CD4-positive, alpha-beta T cell treated with Interleukin-2 at 100 ng/mL for 4 hours (primary cell): ENCODE results near the gene CYB5RL.
"Not testable (repeated sequence)": the region's sequence is repeated elsewhere in the genome, so short reads cannot be mapped to it uniquely, and the experiment has no call there.

Source experiments
- DNase-seq: peaks from one replicate; pipeline ENCODE4 v3.0.0-alpha.2; 2020; ENCODE audit warnings: low spot score

Gene CYB5RL, protein sequence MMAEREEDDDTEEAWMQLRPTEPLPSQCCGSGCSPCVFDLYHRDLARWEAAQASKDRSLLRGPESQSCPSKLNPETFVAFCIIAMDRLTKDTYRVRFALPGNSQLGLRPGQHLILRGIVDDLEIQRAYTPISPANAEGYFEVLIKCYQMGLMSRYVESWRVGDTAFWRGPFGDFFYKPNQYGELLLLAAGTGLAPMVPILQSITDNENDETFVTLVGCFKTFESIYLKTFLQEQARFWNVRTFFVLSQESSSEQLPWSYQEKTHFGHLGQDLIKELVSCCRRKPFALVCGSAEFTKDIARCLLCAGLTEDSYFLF

DNA sequence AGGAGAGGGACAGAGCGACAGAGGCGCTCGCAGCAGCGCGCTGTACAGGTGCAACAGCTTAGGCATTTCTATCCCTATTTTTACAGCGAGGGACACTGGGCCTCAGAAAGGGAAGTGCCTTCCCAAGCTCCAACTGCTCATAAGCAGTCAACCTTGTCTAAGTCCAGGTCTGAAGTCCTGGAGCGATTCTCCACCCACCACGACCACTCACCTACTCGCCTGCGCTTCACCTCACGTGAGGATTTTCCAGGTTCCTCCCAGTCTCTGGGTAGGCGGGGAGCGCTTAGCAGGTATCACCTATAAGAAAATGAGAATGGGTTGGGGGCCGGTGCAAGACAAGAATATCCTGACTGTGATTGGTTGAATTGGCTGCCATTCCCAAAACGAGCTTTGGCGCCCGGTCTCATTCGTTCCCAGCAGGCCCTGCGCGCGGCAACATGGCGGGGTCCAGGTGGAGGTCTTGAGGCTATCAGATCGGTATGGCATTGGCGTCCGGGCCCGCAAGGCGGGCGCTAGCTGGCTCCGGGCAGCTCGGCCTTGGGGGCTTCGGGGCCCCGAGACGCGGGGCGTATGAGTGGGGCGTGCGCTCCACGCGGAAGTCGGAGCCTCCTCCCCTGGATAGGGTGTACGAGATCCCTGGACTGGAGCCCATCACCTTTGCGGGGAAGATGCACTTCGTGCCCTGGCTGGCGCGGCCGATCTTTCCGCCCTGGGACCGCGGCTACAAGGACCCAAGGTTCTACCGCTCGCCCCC, at the start of gene CYB5RL, which contains the start of gene MRPL37:
TSS of gene CYB5RL (minus strand) at position 266 of the 754 bp plus-strand sequence. CDS start 4,414 bp downstream, outside the sequence.
TSS of gene MRPL37 (plus strand) at position 403 of the 754 bp plus-strand sequence. CDS start at position 480, 77 bp downstream.
- DNase-seq = peak; percentile 96

- no peak for DNase-seq
Observed at GRCh38 chr1:54248966-54249365, 49.1 kb upstream of the CYB5RL start.

- no peak for DNase-seq
Observed at GRCh38 chr1:54247863-54248515, 48.2 kb upstream of the CYB5RL start.

GRCh38 chr1:54246116-54246721, 46.4 kb upstream of the CYB5RL start:
- DNase-seq = no peak

GRCh38 chr1:54245501-54245900, 45.7 kb upstream of the CYB5RL start:
- no peak for DNase-seq

DNA sequence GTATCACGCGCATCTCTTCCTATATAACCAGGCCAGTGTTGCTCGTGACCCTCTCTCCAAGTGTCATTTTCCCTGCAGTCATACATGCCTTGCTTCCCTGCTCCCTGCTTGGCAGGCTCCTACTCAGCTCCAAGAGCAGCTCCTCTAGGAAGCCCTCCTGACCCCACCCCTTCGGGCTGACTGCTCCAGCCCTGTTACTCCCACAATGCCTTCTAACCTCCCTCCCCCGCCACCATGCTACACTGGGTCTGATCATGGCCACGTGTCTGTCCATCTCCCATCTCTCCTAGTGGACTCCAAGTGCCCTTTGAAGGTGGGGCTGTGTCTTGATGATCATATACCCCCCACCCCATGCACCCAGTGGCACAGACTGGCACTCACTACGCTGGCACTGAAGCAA, 44.8 kb upstream of the CYB5RL start:
- no peak for DNase-seq

DNA sequence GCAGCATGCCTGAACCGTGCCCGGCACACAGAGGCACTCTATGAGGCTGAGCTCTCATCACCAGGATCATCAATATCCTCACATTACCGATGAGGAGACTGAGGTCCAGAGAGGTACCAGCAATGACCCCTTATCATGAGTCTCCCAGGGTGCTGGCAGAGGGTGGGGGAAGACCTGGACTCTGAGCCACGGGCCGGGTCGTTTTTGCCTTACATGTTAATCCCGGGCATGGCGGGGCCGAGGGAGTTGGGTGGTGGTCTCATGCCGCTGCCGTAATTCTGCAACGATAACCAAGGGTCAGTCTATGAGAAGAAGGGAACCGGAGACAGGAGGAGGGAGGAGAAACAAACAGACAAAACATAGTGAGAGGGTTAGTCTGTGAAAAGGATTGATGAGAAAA, 43.2 kb upstream of the CYB5RL start:
- no peak for DNase-seq

GRCh38 chr1:54241364-54241763, 41.5 kb upstream of the CYB5RL start:
- no peak for DNase-seq

GRCh38 chr1:54240741-54241335, 41.0 kb upstream of the CYB5RL start:
- DNase-seq = no peak

DNA sequence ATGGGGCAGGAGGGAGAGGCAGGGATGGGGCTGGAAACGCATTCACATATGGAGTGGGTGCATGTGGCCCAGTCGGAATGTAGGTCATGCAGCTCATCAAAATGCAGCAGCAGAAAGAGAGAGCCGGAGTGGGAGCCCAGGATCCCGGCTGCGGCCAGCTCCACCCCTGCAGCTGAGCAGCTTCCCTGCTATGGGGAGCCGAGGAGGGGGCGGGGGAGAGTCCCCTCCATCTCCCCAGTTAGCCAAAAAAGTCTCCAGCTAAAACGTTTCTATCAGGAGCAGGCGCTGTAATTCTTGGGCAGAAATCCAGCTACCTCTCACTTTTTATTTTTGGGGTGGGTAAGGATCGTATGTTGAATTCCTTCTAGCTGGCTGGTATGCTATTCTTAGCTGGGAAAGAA, 39.8 kb upstream of the CYB5RL start:
- no peak for DNase-seq

DNA sequence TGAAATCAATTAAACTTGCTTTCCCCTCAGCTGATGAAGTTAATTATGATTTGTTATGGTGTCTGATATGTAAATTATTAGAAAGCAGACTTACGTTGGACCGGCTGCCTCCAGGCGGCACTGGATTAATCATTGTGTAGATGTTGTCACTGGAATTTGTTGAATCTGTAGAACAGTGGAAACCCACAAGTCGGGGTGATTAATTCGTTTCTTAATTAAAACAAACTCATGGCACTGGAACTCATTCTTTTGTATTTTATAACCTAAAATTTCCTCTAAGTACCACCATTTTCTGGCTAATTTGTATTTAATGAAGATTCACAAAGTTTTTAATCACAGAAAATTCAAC, 39.2 kb upstream of the CYB5RL start:
- DNase-seq = no peak

GRCh38 chr1:54238353-54239034, 38.7 kb upstream of the CYB5RL start:
- no peak for DNase-seq

DNA sequence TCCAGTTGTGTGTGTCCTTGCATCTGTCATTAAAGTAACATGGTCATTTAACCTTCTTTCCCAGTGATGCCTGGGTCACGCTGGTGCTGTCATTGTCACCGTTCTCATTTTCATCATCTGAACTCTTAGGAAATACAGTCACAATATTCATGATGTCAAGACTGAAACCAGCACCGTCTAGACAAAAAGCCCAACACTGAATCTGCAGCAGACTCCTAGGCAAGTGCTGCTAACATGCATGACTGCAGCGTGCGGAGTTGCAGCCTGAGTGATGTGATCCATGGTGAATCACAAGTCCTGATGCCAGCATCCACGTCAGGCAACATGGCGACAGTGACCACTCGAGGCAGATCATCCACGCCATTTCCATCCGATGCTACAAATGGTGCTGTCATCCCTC, 37.8 kb upstream of the CYB5RL start:
- no peak for DNase-seq

DNA sequence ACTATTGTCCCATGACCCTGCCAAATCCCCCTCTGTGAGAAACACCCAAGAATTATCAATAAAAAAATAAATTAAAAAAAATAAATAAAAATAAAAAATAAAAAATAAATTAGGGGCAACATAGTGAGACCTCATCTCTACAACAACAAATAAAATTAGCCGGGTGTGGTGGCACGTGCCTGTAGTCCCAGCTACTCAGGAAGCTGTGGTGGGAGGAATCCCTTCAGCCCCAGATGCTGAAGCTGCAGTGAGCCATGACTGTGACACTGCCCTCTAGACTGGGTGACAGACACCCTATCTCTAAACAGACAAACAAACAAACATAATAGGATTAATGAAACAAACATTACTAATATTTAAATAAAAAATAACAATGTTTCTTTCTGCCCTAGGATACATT, 34.5 kb upstream of the CYB5RL start:
- DNase-seq = no peak

DNA sequence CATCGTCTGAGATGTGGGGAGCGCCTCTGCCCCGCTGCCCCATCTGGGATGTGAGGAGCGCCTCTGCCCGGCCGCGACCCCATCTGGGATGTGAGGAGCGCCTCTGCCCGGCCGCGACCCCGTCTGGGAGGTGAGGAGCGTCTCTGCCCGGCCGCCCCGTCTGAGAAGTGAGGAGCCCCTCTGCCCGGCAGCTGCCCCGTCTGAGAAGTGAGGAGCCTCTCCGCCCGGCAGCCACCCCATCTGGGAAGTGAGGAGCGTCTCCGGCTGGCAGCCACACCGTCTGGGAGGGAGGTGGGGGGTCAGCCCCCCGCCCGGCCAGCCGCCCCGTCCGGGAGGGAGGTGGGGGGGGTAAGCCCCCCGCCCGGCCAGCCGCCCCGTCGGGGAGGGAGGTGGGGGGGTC, 33.4 kb upstream of the CYB5RL start:
- not testable (repeated sequence) for DNase-seq

DNA sequence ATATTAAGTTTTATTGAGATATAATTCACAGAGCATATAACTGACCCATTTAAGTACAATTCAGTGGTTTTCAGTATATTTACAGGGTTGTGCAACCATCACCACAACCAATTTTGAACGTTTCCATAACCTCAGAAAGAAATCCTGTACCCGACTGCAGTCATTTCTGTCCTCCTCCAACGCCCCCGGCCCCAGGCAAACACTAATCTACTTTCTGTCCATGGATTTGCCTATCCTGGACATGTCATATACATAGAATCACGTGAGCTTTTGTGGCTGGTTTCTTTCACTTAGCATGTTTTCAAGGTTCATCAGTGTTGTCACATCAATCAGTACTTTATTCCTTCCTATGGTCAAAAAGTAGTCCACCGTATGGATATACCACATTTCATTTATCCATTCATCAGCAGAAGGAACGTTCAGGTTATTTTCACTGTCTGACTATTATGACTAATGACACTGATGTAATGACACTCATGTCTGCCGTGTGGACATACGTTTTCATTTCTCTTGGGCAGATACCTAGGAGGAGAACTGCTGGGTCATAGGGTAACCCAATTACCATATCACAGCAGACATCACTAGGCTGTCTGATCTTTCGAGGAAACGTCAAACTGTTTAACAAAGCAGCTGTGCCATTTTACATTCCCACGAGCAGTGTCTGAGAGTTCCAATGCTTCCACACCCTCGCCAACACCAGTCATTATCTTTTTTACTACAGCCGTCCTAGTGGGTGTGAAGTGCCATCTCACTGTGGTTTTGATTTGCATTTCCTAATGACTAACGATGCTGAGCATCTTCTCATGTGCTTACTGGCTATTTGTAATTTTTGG, 30.9 kb upstream of the CYB5RL start:
- DNase-seq = peak; percentile 26

DNA sequence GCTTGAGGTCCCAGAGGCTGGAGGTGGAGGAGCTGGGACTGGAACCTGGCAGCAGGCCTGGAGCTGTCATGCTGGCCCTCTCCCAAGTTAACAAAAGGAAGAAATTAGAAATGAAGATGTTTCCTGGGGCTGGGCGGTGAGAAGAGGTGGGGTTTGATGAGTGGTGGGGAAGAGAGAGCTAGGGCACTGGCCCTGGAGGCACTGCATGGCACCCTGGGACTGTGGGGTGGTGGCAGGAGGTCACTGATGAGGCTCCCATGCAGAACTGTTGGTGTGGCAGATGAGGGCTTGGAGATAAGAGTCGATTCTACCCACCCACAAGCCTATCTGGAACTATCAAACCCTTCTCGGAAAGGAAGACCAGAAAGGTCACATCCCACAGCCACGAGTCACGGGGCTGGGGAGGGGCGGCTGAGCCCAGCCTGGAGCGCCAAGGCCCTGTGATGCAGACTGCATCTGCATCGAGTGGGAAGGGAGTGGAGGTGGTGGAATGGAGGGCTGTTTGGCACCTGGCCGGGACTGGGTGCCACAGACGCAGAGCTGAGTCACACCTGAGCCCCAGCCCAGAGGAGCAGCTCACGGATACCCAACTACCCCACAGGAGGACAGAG, 29.6 kb upstream of the CYB5RL start:
- DNase-seq = peak; percentile 20

DNA sequence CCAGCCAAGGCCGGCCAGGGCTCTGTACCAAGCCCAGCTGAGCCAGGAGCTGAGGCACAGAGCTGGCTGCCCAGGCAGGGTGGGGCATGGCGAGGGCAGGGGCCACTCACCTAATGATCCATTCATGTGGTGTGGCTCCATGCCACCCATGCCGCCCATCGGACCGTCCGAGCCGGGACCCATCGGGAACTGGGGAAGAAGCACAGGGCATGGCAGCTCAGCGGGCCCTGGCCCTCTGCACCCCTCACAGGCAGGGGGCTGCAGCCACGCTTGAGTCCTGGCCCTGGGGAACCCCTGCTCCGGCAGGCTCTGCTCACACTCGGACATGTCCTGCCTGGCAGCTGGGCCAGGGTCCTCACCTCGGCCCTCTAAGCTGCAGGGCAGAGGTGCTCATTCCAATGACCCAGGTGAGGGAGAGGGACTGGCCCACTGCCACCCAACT, 28.8 kb upstream of the CYB5RL start:
- no peak for DNase-seq

GRCh38 chr1:54227891-54228310, 28.1 kb upstream of the CYB5RL start:
- no peak for DNase-seq

GRCh38 chr1:54227091-54227602, 27.3 kb upstream of the CYB5RL start:
- no peak for DNase-seq
